ENCODE data around the gene WIPF3.

The WIPF3 gene

DNA sequence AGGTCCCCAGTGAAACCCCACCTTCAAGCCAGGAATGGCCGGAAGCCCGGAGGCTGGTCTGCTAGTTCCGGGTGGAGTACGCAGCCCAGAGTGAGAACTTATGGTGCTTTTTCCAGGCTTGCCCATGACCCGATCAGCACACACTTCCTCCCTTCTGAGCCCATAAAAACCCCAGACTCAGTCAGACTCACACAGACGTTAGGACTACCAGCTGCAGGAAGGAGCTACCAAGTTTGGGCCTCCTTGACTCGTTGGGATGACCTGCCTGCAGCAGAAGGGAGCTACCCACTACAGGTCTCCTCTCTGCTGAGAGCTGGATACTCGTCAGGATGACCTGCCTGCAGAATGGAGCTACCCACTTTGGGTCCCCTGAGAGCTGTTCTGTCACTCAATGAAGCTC, 144.2 kb downstream of the WIPF3 start:
- DNase-seq (ENCODE audit: low spot score): no peak

DNA sequence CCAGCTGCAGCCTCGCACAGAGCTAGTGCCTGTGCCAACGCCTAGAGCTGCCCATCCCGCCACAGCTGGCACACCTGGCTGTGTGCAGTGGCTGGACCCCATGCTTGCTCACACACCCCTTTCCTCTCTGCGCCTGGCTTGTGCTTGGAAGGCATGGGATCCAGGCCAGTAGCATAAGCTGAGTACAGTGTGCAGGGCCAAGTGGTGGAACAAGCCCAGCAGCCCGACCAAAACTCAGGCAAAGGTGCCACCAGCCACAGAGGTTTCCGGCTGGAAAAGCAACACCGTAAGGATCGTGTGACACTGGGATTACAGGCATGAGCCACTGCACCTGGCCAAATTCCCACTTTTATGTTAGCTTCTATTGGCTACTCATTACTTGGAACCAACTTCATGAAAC, 144.9 kb downstream of the WIPF3 start:
- DNase-seq (ENCODE audit: low spot score): no peak

DNA sequence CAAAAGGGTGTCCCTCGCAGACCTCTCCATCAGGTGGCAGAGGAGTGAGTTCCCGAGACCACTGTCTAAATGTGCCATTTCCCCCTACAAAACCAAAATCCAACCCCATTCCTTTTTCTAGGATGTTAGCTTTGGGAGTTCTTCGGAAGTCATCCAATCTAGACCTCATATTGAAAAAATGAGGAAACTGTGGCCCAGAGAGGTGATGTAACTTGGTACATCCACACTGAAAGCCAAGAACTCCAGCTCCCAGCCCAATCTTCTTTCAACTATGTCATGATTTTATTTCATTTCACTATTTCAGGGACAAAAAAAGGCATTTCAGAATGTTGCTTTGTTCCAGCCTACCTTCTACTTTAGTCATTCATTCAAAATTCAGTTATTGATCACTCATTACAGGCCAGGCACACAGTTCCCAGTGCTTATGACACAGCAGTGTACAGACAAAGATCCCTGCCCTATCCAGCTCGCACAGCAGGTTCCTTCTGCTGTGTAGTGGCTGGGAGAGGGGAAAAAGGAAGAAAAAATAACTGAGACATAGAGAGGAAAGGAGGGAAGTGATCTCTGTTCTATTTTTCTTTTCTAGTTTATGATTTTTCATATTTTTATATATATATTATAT, 147.5 kb downstream of the WIPF3 start:
- DNase-seq (ENCODE audit: low spot score): no peak

- DNase-seq (ENCODE audit: low spot score): no peak
Measured at GRCh38 chr7:29955075-29955792, 148.9 kb downstream of the WIPF3 start.

- no peak for DNase-seq (ENCODE audit: low spot score)
Measured at GRCh38 chr7:29955799-29956486, 149.6 kb downstream of the WIPF3 start.

DNA sequence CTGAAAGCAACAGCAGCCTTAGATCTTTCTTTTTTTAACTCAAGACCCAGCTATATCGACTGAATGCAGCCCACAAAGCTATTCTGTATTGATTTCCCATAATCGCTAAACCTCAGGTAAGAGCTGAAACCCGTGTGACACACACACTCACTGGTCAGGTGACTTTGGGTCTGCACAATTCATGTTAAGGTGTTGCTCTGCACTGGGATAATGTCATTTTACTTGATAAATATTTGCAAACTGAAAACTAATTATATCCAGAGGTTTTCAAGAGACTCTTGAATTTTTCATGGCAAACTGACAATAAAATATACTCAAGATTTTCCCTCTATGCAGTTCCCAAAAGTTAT, 150.2 kb downstream of the WIPF3 start:
- DNase-seq (ENCODE audit: low spot score): no peak

DNA sequence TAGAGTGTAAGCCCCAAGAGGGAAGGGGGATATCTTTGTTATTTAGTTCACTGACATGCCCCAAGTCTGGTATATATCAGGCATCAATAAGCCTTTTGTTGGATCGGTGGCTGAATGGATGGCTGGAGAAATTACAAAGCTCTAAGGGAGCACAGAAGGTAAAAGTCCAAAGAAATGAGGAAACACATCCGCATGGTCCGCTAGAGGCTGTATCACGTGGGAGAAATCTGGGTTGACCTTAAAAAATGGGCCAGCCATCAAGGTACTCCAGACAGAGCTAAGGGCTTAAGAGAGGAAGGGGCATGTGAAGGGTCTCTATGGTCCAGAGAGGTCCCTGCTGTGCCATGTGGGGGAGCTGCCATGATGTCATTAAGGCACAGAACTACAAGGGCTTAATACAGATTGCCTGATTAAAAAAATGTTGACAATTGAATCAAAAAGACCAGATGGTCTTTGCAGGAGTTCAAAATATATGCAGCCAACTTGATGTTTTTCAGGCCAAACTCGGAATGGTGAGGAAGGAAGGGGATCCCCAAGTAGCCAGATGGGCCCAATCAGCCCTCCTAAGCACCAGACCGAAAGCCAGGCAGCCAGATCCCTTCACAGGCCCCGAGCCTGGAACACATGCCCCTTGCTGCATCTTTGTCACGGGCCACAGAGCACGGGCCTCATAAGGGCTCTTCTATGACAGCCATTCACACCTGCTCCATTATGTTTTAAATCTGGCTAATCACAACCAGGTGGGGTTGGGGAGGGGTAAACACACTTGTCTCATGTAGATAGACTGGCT, 151.4 kb downstream of the WIPF3 start:
- DNase-seq (ENCODE audit: low spot score): peak; percentile 62

GRCh38 chr7:29958667-29959358, 152.5 kb downstream of the WIPF3 start:
- DNase-seq (ENCODE audit: low spot score): no peak

- DNase-seq (ENCODE audit: low spot score): peak; percentile 29
Measured at GRCh38 chr7:29961611-29962010, 155.3 kb downstream of the WIPF3 start.

DNA sequence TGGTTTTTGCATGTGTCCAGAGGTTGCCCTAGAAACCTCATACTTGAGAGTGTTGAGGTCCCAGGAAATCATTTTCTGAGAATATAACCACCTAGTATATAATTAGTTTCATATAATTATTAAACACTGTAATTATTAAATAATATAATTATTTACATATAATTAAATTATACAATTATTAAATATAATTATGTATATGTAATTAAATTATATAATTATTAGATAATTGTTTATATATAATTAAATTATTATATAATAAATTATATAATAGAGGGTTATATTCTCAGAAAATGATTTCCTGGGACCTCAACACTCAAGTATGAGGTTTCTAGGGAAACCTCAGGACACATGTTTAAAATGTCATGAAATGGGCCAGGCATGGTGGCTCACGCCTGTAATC, 155.7 kb downstream of the WIPF3 start:
- no peak for DNase-seq (ENCODE audit: low spot score)

DNA sequence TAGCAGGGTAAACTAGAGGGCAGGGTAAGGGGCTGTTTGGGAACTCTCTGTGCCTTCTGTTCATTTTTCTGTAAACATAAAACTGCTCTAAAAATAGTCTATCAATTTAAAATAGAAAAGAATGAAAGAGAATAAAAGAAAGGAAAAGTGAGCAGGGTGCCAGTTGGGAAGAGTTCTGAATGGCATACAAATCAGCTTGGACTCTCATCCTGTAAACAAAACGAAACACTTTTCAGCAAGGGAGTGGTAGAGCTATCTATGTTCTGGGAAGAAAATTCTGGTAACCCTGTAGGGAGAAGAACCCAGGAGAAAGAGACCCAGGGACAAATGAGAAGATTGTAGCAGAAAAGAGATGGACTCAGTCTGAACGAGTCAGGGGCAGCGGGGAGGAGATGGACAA, 158.7 kb downstream of the WIPF3 start:
- no peak for DNase-seq (ENCODE audit: low spot score)

Small RNA genes within 50 kb of the gene (small RNA-seq; reads per million reads assigned to genes)
- gene RF01210: 0 to 0.08 reads per million in 2 experiments

All from SK-N-DZ (cell line).